HG03108 (cell line): Measurements from ENCODE around the gene GAA.
"Not testable (repeated sequence)": the region's sequence is repeated elsewhere in the genome, so short reads cannot be mapped to it uniquely, and the experiment has no call there.

ENCODE experiments used
- ATAC-seq: cut with Tn5 transposase; IDR thresholded peaks from one replicate; pipeline ENCODE4 v1.9.1; 2021; ENCODE audit warnings: moderate library complexity; ENCODE audit not compliant: unreplicated experiment

GAA gene

GRCh38 chr17:80138856-80139426 lies 37.6 kb downstream of the GAA start:
- ATAC-seq, result no peak

DNA sequence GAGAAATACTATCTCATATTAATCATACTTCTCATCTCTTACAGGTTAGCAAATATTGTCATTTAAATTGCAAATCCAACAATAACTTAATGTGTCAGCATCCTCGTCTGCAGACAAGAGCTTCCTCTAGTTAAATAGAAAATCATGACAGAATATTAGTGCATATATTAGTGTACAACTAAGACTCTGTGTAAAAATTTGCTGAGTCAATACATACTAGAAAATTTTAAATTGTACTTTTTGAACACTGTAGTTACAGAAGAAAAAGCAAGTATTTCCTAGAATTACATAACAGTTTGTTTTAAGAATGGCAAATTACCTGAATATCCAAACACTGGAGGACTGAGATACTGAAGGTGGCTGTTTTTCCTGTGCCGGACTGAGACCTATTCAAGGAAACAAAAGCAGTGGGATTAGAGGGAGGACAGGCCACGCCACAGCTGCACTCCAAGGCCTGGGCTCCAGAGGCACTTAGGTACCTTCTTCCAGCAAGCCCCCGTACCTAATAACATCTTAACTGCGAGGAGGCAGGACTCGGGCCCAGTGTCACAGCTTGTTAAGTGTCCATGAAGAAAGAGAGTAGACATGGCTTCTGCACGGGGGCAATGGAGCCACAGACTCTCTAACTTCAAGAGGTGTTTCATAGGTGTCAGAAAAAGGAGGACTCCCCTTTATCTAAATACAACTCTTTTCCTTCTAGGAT lies 40.2 kb downstream of the GAA start:
- ATAC-seq, result no peak

GRCh38 chr17:80142929-80143328 lies 41.5 kb downstream of the GAA start:
- ATAC-seq, result no peak

- no peak for ATAC-seq
Observed at GRCh38 chr17:80145076-80146075, 44.0 kb downstream of the GAA start.

DNA sequence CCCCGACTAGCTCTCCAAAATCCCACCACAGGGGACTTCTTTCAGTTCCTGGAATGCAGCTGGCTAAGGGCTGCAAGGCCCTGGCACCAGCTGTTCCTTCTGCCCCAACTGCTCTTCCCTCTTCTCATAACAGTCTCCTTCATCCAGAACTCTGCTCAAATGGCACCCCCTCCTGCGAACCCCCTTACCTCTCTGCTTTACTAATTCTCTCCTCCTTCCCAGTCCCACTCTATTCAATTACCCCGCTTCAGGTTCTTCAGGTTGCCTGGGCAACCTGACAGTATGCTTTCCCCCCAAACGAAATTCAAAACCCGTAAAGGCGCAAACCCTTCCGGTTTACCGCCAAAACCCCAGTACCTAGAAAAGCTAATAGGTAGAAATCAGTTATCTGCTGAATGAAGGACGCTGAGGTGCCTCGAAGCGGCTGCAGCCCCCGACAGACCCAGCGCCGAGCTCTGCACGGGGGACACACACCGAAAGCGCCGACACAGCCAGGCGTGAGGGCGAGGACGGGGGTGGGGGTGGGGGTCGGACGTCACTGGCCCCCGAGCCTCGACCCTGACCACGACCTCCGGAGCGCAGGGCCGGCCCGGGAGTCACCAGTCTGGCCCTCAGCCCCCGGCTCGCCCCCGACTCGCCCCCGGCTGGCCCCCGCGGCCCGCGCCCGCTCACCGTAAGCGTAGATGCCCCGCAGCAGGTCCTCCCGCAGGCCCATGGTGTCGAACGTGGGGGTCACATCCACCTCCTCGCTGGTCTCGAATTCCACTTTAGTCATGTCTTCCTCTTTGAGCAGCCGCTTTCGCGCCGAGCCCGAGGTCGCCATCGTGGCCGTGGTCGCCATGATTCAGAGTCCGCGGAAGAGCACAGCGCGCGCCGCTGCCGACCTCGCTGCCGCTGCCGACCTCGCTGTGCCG lies 45.0 kb downstream of the GAA start:
- peak; percentile 9 for ATAC-seq

GRCh38 chr17:80147035-80147822 lies 45.8 kb downstream of the GAA start, which contains the start of gene EIF4A3:
EIF4A3 (minus strand) TSS chr17:80147128; CDS start chr17:80146961, 167 bp downstream.
- ATAC-seq, result peak; percentile 71

- no peak for ATAC-seq
Observed at GRCh38 chr17:80151333-80151732, 50.0 kb downstream of the GAA start.

DNA sequence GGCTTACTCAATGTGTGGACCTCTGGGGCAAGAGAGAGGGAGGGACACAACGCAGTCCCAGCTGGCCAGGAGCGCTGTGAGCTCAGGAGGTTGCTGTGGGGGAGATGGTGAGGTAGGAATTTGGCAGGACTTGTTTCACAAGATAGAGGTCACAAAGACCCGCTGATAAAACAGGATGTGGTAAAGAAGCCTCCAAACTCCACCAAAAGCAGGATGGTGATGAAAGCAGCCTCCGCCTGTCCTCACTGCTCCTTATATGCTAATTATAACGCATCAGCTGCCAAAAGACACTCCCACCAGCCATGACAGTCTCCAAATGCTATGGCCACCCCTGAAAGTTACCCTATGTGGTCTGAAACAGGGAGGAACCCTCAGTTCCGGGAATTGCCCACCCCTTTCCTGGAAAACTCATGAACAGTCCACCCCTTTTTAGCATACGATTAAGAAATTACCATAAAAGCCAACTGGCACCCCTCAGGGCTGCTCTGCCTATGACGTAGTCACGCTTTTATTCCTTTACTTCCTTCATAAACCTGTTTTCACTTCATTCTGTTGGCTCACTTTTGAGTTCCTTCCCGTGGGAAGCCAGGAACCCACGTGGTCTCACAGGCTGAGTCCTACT lies 50.8 kb downstream of the GAA start:
- ATAC-seq, result no peak

GRCh38 chr17:80153004-80153403 lies 51.6 kb downstream of the GAA start:
- ATAC-seq, result peak; percentile 75

GRCh38 chr17:80154166-80154565 lies 52.8 kb downstream of the GAA start:
- no peak for ATAC-seq

DNA sequence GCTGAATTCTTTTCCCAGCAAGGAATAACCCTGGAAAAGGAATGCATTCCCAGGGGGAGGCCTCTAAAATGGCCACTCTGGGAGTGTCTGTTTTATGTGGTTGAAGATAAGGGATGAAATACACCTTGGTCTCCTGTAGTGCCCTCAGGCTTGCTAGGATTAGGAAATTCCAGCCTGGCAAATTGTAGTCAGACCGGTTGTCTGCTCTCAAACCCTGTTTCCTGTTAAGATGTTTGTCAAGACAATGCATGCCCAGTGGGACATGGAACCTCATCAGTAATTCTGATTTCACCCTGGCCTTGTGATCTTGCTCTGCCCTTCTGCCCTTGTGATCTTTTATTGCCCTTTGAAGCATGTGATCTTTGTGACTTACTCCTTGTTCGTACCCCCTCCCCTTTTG lies 54.2 kb downstream of the GAA start:
- not testable (repeated sequence) for ATAC-seq

GRCh38 chr17:80158846-80159245 lies 57.5 kb downstream of the GAA start:
- no peak for ATAC-seq

DNA sequence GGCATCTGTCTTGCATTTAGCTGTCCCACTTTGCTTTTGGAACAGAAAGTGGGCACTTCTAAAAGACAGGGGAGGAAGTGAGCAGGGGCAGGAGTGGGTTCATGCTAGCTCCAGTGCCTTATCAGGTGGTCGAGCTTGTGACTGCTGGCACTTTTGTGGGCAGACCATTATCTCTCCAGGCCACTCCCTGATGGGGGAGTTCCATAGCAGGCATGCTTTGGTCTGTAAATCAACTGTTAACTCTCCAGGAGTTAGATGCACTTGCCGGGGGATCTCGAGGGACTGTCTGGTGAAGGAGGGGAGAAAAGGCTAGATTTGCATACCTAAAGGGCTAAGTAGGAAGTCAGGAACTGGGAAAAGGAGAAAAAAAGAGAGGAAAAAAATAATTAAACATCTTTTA lies 59.2 kb downstream of the GAA start:
- ATAC-seq, result no peak

DNA sequence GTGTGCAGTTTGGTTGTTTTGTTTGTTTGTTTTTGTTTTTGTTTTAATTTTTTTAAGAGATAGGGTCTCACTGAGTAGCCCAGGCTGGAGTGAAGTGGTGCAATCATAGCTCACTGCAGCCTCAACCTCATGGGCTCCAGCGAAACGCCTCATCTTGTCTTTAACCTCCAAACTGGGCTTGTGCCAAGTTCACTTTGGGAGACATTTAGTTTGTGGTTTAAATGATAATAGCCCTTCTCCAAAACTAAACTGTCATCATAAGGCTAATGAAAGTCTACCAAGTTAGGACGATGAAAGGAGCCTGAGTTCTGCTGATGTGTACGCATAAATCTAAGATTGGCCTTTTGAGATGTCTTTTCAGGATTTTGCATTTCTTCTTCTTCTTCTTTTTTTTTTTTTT lies 62.0 kb downstream of the GAA start:
- ATAC-seq, result no peak

- ATAC-seq, result no peak
Observed at GRCh38 chr17:80164185-80164584, 62.8 kb downstream of the GAA start.

- ATAC-seq, result no peak
Observed at GRCh38 chr17:80166446-80166845, 65.1 kb downstream of the GAA start.

- ATAC-seq, result no peak
Observed at GRCh38 chr17:80168371-80168770, 67.0 kb downstream of the GAA start.

- ATAC-seq, result no peak
Observed at GRCh38 chr17:80169107-80169506, 67.7 kb downstream of the GAA start.
